GM19328 (cell line): ENCODE measurements around the gene AP2B1.

Experiments used
- ATAC-seq: cut with Tn5 transposase; IDR thresholded peaks from one replicate; pipeline ENCODE4 v1.9.1; 2021; ENCODE audit warnings: mild to moderate bottlenecking, moderate library complexity; ENCODE audit not compliant: unreplicated experiment

The AP2B1 gene

GRCh38 chr17:35618628-35619027 is 31.5 kb downstream of the AP2B1 start:
- no peak for ATAC-seq

- no peak for ATAC-seq
Observed at GRCh38 chr17:35621768-35622167, 34.6 kb downstream of the AP2B1 start.

GRCh38 chr17:35627417-35627816 is 40.3 kb downstream of the AP2B1 start:
- no peak for ATAC-seq

DNA sequence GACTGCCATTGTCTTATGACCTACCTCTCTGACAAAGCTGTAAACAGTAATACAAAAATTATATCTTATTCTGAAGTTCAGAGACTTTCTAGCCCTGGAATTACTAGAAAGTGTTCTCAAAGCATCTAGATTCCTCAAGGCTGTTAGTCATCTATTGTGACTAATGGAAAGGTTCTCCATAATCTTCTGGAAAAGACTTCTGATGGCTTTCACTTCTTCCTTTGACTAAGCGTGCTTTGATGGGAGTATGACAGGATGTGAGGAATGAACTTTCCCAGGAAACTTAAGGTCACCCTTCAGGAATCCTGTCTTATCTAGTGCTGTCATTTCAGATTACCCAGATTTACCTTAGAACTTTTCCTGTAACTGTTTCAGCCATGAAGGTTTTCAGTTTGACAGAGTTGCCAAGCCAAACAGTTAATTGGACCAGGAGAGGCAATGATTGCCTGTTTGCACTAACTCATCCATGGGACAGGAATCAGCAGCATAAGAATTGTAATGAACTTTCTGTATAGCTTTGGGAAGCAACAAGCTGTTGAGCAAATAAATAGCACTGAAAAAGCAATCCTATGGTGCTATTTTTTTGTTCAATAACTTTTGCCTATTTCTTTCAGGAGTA is 43.5 kb downstream of the AP2B1 start:
- ATAC-seq: no peak

- ATAC-seq: no peak
Observed at GRCh38 chr17:35641032-35641431, 53.9 kb downstream of the AP2B1 start.

DNA sequence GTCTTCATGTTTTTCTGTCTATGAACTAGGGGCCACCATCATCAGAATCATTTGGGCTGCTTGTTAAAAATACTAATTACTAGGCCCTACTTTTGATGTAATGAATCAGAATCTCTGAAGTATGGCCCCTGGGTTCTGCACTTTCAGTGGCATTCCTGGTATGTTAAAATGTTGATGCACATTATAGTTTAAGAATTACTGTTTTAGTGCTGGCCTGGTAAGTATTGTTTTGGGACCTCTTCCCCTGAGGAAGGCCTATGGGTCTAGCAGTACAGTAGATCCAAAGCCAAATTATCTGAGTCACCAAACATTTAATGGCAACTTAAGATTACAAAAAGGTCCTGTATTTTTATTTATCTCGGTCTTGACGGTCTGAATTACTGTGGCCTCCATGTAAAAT is 58.8 kb downstream of the AP2B1 start:
- no peak for ATAC-seq

DNA sequence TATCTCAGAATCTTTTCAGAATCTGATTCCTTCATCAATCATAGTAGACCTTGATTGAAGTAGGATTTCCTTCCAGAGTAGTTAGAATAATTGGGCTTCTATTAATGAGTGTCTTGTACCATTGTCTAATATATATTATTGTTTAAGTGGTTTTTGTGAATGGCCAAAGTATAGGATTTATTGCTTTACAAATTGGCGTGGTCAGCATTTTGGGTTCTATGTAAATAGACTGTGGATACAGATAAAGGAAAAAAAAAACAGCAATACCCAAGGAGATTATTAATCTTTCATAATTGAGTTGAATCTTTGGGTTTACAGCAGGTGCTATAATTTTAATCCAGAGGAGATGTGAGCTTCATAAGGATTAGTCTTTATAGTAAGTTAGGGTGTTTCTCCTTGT is 64.3 kb downstream of the AP2B1 start:
- no peak for ATAC-seq

GRCh38 chr17:35653619-35654361 is 66.7 kb downstream of the AP2B1 start:
- no peak for ATAC-seq

DNA sequence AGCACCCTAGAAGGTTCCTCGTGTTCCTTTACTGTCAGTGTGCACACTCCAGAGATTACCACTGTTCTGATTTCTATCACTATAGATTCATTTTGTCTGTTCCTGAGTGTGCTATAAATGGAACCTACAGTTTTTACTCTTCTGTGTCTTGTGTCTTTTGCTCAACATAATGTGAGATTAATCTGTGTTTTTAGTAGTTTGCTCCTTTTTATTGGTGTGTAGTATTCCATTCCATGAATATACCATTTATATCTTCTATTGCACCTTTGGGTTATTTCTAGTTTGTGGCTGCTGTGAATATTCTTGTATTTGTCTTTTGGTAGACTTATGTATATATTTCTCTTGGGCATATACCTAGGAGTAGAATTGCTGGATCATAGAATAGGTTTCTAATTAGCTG is 68.2 kb downstream of the AP2B1 start:
- no peak for ATAC-seq

- no peak for ATAC-seq
Observed at GRCh38 chr17:35660902-35661301, 73.8 kb downstream of the AP2B1 start.

- no peak for ATAC-seq
Observed at GRCh38 chr17:35664685-35665084, 77.6 kb downstream of the AP2B1 start.

DNA sequence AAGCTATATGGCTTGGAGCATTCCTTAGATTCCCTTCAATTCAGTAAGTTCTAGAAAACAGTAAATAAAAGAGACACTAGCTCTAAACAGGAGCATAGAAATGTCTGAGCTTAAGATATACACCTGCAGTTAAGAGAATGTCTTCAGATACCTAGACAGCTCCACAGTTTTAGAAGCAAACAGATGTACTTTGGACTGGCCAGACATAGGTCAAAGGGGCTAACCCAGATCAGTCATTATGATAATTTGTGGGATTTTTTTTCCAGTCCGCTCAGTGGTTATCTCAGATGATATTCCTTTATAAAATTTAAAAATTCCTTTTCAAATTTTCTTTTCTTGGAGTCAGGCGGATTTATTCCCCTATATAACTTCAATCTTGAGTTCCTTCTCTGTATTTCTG is 78.5 kb downstream of the AP2B1 start:
- no peak for ATAC-seq

DNA sequence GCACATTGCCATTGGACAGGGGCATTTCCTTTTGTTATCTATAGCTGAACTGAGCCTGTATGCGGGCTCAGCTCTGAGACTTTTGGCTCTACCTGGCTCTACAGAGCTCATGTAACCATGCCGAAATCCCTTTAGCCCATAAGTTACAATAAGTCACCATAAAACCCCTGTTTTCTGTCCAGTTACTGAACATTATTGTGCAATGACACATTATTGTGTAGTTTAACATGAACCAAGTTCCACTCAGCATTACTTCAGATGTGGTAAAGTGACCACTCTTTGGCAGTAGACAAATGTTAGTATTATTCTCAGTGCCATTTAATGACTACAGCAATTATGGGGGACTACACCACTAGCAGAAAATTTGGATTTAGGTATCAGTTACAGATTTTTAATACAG is 78.9 kb downstream of the AP2B1 start:
- no peak for ATAC-seq

DNA sequence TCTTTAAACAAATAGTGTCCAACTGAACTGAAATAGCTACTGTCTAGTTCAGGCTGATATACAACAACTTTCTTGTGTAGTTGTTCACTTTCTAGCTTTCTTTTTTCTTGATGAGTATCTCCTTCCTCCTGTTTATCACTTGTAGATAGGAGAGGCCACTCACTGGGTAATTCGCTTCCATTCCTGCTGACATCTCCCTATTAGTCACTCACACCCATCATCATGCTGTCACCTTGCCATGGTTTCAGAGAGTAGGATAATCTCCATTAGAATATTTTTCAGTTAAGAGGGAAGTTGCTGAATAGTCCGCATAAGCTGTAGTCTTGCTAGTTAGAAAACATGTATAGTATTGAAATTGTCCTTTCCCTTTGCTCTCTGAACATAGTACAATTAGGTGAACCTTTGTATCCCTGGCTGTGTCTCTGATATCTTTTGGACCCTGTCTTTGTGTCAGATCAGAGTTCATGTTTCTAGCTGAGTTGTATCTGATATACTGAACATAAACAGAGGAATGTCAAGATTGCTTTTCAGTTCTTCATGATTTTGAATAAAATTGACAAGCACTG is 79.9 kb downstream of the AP2B1 start:
- ATAC-seq: no peak

GRCh38 chr17:35668802-35669201 is 81.7 kb downstream of the AP2B1 start:
- no peak for ATAC-seq

GRCh38 chr17:35674552-35674951 is 87.4 kb downstream of the AP2B1 start:
- no peak for ATAC-seq

- no peak for ATAC-seq
Observed at GRCh38 chr17:35676441-35676840, 89.3 kb downstream of the AP2B1 start.

DNA sequence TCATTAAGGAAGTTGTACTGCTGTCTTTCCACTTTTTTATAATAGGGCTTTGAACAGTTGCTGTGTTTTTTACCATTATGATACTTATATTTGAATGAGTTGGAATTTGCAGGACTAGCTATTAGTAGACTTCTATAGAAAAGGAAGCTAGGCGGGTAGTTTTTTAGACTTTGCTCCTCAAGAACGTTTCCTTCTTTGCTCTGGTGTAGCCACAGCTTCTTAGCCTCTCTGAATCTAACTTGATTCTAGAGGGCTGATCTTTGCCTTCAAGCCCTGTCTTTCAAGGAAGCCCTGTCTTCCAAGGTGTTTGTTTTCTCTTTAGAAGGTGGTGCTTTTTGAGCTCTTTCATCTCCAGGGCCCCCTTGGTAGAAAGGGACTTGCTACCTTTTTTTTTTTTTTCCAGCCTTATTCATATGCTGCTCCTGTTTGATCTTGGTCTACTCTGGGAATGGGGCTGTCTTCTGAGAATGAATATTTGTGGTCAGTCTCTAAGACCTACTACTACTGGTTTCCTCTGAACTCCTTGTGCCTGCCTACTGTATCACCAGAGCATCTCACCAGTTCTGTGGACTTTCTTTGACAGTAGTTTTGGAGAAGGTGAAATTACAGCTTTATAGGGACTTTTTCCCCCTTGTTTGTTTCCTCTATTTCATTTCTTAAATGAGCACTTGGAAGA is 92.0 kb downstream of the AP2B1 start:
- ATAC-seq: no peak

GRCh38 chr17:35683591-35683990 is 96.5 kb downstream of the AP2B1 start:
- no peak for ATAC-seq

DNA sequence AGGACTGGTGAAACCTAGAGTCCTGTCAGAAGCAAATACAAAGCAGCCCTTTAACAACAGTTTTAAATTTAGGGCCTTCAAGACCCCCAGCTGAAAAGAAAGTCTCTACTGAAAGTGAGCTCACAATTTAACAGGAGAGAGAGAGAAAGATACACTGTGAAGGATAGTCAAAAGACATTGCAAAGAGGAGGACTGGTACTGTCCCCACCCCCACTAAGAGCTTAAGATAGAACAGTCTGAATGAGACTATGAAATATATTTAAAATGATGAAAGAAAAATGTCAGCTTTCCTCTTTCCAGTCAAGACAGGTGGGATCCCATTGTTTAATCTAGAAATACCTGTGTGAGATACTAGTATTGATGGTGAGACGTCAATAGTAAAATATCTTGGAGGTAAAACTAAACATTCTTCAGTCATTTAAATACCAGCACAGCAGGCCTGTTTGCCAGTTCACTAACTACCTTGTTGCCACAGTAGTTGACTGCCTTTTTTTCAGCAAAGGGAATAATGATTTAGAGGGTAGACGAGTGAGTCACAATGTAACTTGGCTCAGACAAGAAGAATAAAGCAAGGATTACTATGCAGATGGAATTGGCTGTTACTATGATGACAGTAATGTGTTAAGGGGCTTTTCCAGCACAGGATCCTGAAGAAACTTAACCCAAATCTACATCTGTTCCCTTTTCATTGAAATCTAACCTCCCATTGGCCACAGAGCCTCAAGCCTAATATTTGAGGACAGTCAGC is 97.1 kb downstream of the AP2B1 start:
- no peak for ATAC-seq

DNA sequence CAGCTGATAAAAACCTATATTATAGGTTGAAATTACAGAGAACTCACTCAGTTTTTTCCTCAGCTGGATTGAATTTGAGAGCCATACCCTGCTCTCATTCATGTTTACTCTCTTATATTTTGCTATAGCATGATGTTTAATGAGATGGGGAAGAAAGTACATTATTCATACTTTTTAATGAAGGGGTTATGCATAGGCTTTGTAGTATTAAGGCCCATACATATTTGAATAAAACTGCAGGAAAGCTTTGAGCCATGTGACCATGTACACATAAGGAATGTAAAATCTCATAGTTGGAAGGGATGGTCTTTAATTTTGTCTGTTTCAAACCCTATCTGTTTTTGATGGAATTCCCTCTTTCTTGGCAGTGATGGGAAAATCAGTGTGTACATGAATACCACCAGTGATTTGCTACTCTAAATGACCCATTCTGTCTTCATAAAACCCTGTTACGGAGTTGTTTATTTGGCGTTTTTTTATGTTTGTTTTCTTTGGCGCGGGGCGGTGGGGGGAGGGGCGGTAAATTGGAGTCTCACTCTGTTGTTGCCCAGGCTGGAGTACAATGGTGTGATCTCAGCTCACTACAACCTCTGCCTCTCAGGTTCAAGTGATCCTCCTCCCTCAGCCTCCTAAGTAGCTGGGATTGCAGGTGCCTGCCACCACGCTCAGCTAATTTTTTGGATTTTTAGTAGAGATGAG is 105.5 kb downstream of the AP2B1 start:
- no peak for ATAC-seq
